Neural progenitor cell (in vitro differentiated cells): ENCODE results near the gene CBLN4. TPM values are rescaled to one million over a fixed set of nuclear protein-coding genes. Genes with fewer than 3 reads are reported as not detected.

Experiments
- DNase-seq: peaks from one replicate; pipeline ENCODE4 v3.0.0-alpha.2; 2016; ENCODE audit warnings: low spot score
- H2AFZ ChIP-seq: fragments of 200-600 bp; sonication (generic); replicated peaks from 2 replicates; pipeline ENCODE4 v1.6.1; 2016; ENCODE audit warnings: antibody characterized with exemption
- H3F3A ChIP-seq: fragments of 200-600 bp; sonication (generic); 2 replicates; pipeline ENCODE4 v1.6.1; 2016; ENCODE audit warnings: antibody characterized with exemption, low read depth
- H3K27ac ChIP-seq: fragments of 200-600 bp; sonication (generic); 2 replicates; pipeline ENCODE4 v1.5.1; 2016; ENCODE audit warnings: mild to moderate bottlenecking
- H3K27me3 ChIP-seq: fragments of 200-600 bp; sonication (generic); 2 replicates; pipeline ENCODE4 v1.6.1; 2016; ENCODE audit warnings: mild to moderate bottlenecking, moderate library complexity
- H3K36me3 ChIP-seq: fragments of 200-600 bp; sonication (generic); 2 replicates; pipeline ENCODE4 v1.5.1; 2016
- H3K4me1 ChIP-seq: fragments of 200-600 bp; sonication (generic); 2 replicates; pipeline ENCODE4 v1.6.1; 2016; ENCODE audit warnings: mixed run types
- H3K4me2 ChIP-seq: fragments of 200-600 bp; sonication (generic); 2 replicates; pipeline ENCODE4 v1.6.1; 2016
- H3K4me3 ChIP-seq: fragments of 200-600 bp; sonication (generic); 2 replicates; pipeline ENCODE4 v1.5.1; 2016
- H3K79me2 ChIP-seq: fragments of 200-600 bp; sonication (generic); 2 replicates; pipeline ENCODE4 v1.6.1; 2016; ENCODE audit warnings: low read depth
- H3K9ac ChIP-seq: fragments of 200-600 bp; sonication (generic); 2 replicates; pipeline ENCODE4 v1.6.1; 2016
- H3K9me3 ChIP-seq: fragments of 200-600 bp; sonication (generic); 2 replicates; pipeline ENCODE4 v1.5.1; 2016; ENCODE audit warnings: low read depth
- H4K20me1 ChIP-seq: fragments of 200-600 bp; sonication (generic); 2 replicates; pipeline ENCODE4 v1.6.1; 2016; ENCODE audit warnings: low read depth
- H3K27ac Mint-ChIP-seq: 3 replicates; pipeline ENCODE4 v1.8.0; 2021; ENCODE audit warnings: mixed read lengths
- H3K27me3 Mint-ChIP-seq: 2 replicates; pipeline ENCODE4 v1.8.0; 2022; ENCODE audit warnings: low read depth, mild to moderate bottlenecking, inconsistent platforms, moderate library complexity, mixed read lengths; ENCODE audit not compliant: insufficient read depth
- H3K36me3 Mint-ChIP-seq: 3 replicates; pipeline ENCODE4 v1.8.0; 2021; ENCODE audit warnings: mixed read lengths
- H3K4me1 Mint-ChIP-seq: 3 replicates; pipeline ENCODE4 v1.8.0; 2021; ENCODE audit warnings: mixed read lengths
- H3K4me3 Mint-ChIP-seq: 3 replicates; pipeline ENCODE4 v1.8.0; 2021; ENCODE audit warnings: mild to moderate bottlenecking, moderate library complexity, mixed read lengths
- H3K9me3 Mint-ChIP-seq: 3 replicates; pipeline ENCODE4 v1.8.0; 2020; ENCODE audit warnings: mixed read lengths
- CTCF ChIP-seq: fragments of 200-600 bp; sonication (generic); IDR thresholded peaks from 2 replicates; pipeline ENCODE4 v1.5.1; 2017; ENCODE audit warnings: antibody characterized with exemption, mild to moderate bottlenecking
- EZH2 ChIP-seq: fragments of 200-600 bp; sonication (generic); IDR thresholded peaks from 2 replicates; pipeline ENCODE4 v1.6.1; 2017; ENCODE audit warnings: antibody characterized with exemption, mild to moderate bottlenecking, moderate library complexity
- EZH2phosphoT487 ChIP-seq: fragments of 200-600 bp; sonication (generic); IDR thresholded peaks from 2 replicates; pipeline ENCODE4 v1.6.1; 2017; ENCODE audit warnings: antibody characterized with exemption
- total RNA-seq: library from RNA; depleted of rRNA; stranded (reverse); fragments of >200 nt; gene quantifications from 2 replicates; pipeline ENCODE4 v1.2.3, GENCODE V29; 2015; ENCODE audit warnings: low replicate concordance

Gene CBLN4
- total RNA-seq, 1 donor from 2014 or later: not detected

- H3K4me1 Mint-ChIP-seq: no peaks in the 10 kb centered on the region
- no peaks in the 10 kb centered on the region for H3K27me3 ChIP-seq
- peaks cover 4% of the 10 kb centered on the region for H3F3A ChIP-seq
- peaks cover 34% of the 10 kb centered on the region for H3K9me3 ChIP-seq
- H3K27me3 Mint-ChIP-seq: no peaks in the 10 kb centered on the region
- no peak for DNase-seq
- H3K79me2 ChIP-seq: no peaks in the 10 kb centered on the region
- H3K4me3 ChIP-seq: no peak overlapping the region
- TF ChIP-seq EZH2phosphoT487 (no peak), CTCF (no peak), EZH2 (no peak)
- no peak overlapping the region for H3K4me2 ChIP-seq
- H4K20me1 ChIP-seq: no peaks in the 10 kb centered on the region
- H3K4me1 ChIP-seq: no peaks in the 10 kb centered on the region
- no peaks in the 10 kb centered on the region for H3K36me3 Mint-ChIP-seq
- H3K27ac ChIP-seq: no peak overlapping the region
- H3K4me3 Mint-ChIP-seq: no peak overlapping the region
- H3K36me3 ChIP-seq: no peaks in the 10 kb centered on the region
- H2AFZ ChIP-seq: no peak overlapping the region
- H3K9me3 Mint-ChIP-seq: peaks cover 10% of the 10 kb centered on the region
- no peak overlapping the region for H3K27ac Mint-ChIP-seq
- H3K9ac ChIP-seq: no peak overlapping the region
Measured at GRCh38 chr20:55964790-55965189, 40.5 kb downstream of the CBLN4 start.

GRCh38 chr20:55961376-55962330 is 43.7 kb downstream of the CBLN4 start:
- TF ChIP-seq CTCF (no peak), EZH2phosphoT487 (no peak), EZH2 (no peak)
- peaks cover 3% of the 10 kb centered on the region for H3F3A ChIP-seq
- Mint-ChIP-seq H3K4me3 (no peak overlapping the region), H3K36me3 (no peaks in the 10 kb centered on the region), H3K9me3 (peaks cover 6% of the 10 kb centered on the region), H3K27ac (no peak overlapping the region), H3K27me3 (no peaks in the 10 kb centered on the region), H3K4me1 (no peaks in the 10 kb centered on the region)
- H2AFZ ChIP-seq: no peak overlapping the region
- H3K36me3 ChIP-seq: no peaks in the 10 kb centered on the region
- no peaks in the 10 kb centered on the region for H3K4me1 ChIP-seq
- H3K4me2 ChIP-seq: no peak overlapping the region
- no peak for DNase-seq
- peaks cover 33% of the 10 kb centered on the region for H3K9me3 ChIP-seq
- H3K79me2 ChIP-seq: no peaks in the 10 kb centered on the region
- no peak overlapping the region for H3K9ac ChIP-seq
- no peaks in the 10 kb centered on the region for H3K27me3 ChIP-seq
- no peak overlapping the region for H3K4me3 ChIP-seq
- no peak overlapping the region for H3K27ac ChIP-seq
- no peaks in the 10 kb centered on the region for H4K20me1 ChIP-seq

GRCh38 chr20:55953201-55953600 is 52.1 kb downstream of the CBLN4 start:
- Mint-ChIP-seq H3K4me3 (no peak overlapping the region), H3K27me3 (peaks cover 2% of the 10 kb centered on the region), H3K27ac (no peak overlapping the region), H3K4me1 (no peaks in the 10 kb centered on the region), H3K36me3 (no peaks in the 10 kb centered on the region), H3K9me3 (peaks cover 17% of the 10 kb centered on the region)
- DNase-seq: no peak
- Histone ChIP-seq H3K27ac (no peak overlapping the region), H3F3A (no peaks in the 10 kb centered on the region), H3K9me3 (peaks cover 16% of the 10 kb centered on the region), H3K4me2 (no peak overlapping the region), H3K4me1 (no peaks in the 10 kb centered on the region), H3K27me3 (no peaks in the 10 kb centered on the region), H3K9ac (no peak overlapping the region), H2AFZ (no peak overlapping the region), H3K36me3 (no peaks in the 10 kb centered on the region), H4K20me1 (no peaks in the 10 kb centered on the region), H3K79me2 (no peaks in the 10 kb centered on the region), H3K4me3 (no peak overlapping the region)
- TF ChIP-seq EZH2 (no peak), EZH2phosphoT487 (no peak), CTCF (no peak)
